Tibial nerve (tissue), 3 donors: ENCODE results near the gene CTNNA2.

Experiments used
- CTCF ChIP-seq, 5 experiments: fragments of 200-600 bp in 3 of 5; fragments of 450-650 bp in 2 of 5; sonication (generic) in 3 of 5; IDR thresholded peaks; one replicate each; pipeline ENCODE4 v1.5.1; 2016 to 2019; ENCODE audit warnings: antibody characterized with exemption in 5 of 5, mild to moderate bottlenecking in 3 of 5, moderate library complexity in 2 of 5
- POLR2A ChIP-seq, 2 donors: fragments of 450-650 bp; IDR thresholded peaks; one replicate each; pipeline ENCODE4 v1.6.1; 2017; ENCODE audit warnings: antibody characterized with exemption in 2 of 2, mild to moderate bottlenecking in 2 of 2, moderate library complexity in 2 of 2

- TF ChIP-seq POLR2A (IDR thresholded peaks at IDR 0.05): no peak
- no peak for TF ChIP-seq CTCF (IDR thresholded peaks at IDR 0.05)
Observed at GRCh38 chr2:79824086-79824786, 311.4 kb downstream of the CTNNA2 start.
